Progenitor cell of endocrine pancreas (in vitro differentiated cells): ENCODE data around the gene ZNF420. TPM values are rescaled to one million over a fixed set of nuclear protein-coding genes. Genes with fewer than 3 reads are reported as not detected.
"Not testable (repeated sequence)": the region's sequence is repeated elsewhere in the genome, so short reads cannot be mapped to it uniquely, and the experiment has no call there.

ENCODE experiments used
- DNase-seq: peaks from one replicate; pipeline ENCODE4 v3.0.0; 2021; ENCODE audit warnings: low spot score; ENCODE audit not compliant: unreplicated experiment
- H3K27ac Mint-ChIP-seq: 2 replicates; pipeline ENCODE4 v1.8.0; 2021; ENCODE audit warnings: mild to moderate bottlenecking, moderate library complexity, mixed read lengths
- H3K27me3 Mint-ChIP-seq: 2 replicates; pipeline ENCODE4 v1.8.0; 2021; ENCODE audit warnings: mixed read lengths
- H3K36me3 Mint-ChIP-seq: 2 replicates; pipeline ENCODE4 v1.8.0; 2022; ENCODE audit warnings: mixed read lengths; ENCODE audit not compliant: insufficient read depth
- H3K4me1 Mint-ChIP-seq: 2 replicates; pipeline ENCODE4 v1.8.0; 2021; ENCODE audit warnings: low read depth, mixed read lengths
- H3K4me3 Mint-ChIP-seq: 2 replicates; pipeline ENCODE4 v1.8.0; 2021; ENCODE audit warnings: low read depth, mild to moderate bottlenecking, moderate library complexity, mixed read lengths
- H3K9me3 Mint-ChIP-seq: 2 replicates; pipeline ENCODE4 v1.8.0; 2021; ENCODE audit warnings: low read depth, mixed read lengths
- total RNA-seq: library from RNA; stranded (reverse); gene quantifications from 2 replicates; pipeline ENCODE4 v1.2.1, GENCODE V29; 2021
- TF ChIP-seq, protein P1 (sequence below): fragments of 200-600 bp; sonication (generic); IDR thresholded peaks from one replicate; pipeline ENCODE4 v1.5.0; 2021; ENCODE audit warnings: antibody characterized with exemption, mild to moderate bottlenecking; ENCODE audit not compliant: unreplicated experiment

Gene ZNF420
- total RNA-seq, 1 donor from 2014 or later, result 19.3 TPM

DNA sequence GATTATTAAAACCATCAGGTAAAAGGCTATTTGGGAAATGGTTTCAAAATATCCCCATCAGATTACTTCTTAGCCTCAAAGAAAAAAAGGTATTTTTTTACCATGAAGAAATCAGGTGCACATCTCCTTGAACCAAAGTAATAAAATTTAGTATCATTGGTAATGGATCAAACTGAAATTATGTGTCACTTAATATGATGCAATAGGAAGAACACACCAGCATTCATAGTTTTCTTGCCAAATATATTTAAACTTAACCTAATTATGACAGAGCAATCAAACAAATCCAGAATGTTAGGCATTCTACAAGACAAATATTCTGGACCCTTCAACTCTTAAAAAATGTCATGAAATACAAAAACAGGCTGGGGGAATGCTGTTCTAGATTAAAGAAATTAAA, 4.1 kb upstream of the ZNF420 start:
- no peak for DNase-seq
- H3K4me1 Mint-ChIP-seq, result peaks cover 17% of the 10 kb centered on the region
- no peak overlapping the region for H3K27ac Mint-ChIP-seq
- peaks cover 29% of the 10 kb centered on the region for H3K9me3 Mint-ChIP-seq
- TF ChIP-seq, protein P1, sequence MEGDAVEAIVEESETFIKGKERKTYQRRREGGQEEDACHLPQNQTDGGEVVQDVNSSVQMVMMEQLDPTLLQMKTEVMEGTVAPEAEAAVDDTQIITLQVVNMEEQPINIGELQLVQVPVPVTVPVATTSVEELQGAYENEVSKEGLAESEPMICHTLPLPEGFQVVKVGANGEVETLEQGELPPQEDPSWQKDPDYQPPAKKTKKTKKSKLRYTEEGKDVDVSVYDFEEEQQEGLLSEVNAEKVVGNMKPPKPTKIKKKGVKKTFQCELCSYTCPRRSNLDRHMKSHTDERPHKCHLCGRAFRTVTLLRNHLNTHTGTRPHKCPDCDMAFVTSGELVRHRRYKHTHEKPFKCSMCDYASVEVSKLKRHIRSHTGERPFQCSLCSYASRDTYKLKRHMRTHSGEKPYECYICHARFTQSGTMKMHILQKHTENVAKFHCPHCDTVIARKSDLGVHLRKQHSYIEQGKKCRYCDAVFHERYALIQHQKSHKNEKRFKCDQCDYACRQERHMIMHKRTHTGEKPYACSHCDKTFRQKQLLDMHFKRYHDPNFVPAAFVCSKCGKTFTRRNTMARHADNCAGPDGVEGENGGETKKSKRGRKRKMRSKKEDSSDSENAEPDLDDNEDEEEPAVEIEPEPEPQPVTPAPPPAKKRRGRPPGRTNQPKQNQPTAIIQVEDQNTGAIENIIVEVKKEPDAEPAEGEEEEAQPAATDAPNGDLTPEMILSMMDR, result no peak
- no peaks in the 10 kb centered on the region for H3K27me3 Mint-ChIP-seq
- H3K36me3 Mint-ChIP-seq, result peaks cover 4% of the 10 kb centered on the region
- H3K4me3 Mint-ChIP-seq, result no peak overlapping the region

DNA sequence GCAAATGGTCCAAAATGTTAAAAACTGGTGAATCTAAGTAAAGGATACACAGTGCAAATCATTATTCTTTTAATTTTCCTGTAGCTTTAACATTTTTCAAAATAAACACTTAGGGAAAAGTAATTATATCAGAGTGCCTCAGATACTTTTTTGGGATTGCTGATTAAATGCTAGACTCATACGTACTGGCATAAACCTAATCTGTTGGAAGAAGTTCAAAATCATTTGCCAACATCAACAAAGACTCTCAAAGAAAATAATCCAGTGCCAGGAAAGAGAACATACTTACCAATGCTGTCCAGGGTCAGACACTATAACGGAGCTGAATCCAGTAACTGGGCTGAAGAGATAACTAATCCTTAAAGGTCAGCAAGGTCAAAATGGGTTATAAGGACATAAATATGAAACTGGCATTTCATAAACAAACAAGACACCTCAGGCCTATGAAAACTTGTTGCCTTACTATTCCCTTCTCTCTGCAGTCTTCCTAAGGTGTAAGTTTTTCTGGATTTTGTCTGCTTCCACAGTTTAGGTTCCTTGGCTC, 3.3 kb upstream of the ZNF420 start:
- no peak overlapping the region for H3K4me3 Mint-ChIP-seq
- peaks cover 24% of the 10 kb centered on the region for H3K9me3 Mint-ChIP-seq
- H3K27me3 Mint-ChIP-seq, result no peaks in the 10 kb centered on the region
- no peak overlapping the region for H3K27ac Mint-ChIP-seq
- TF ChIP-seq, protein P1, result no peak
- DNase-seq, result no peak
- peaks cover 4% of the 10 kb centered on the region for H3K36me3 Mint-ChIP-seq
- peaks cover 22% of the 10 kb centered on the region for H3K4me1 Mint-ChIP-seq

DNA sequence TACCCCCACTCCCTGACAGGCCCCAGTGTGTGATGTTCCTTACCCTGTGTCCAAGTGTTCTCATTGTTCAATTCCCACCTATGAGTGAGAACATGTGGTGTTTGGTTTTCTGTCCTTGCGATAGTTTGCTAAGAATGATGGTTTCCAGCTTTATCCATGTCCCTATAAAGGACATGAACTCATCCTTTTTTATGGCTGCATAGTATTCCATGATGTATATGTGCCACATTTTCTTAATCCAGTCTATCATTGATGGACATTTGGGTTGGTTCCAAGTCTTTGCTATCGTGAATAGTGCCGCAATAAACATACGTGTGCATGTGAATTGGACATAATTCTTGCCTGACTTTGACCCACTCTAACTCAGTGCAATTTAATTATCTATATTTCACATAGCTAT, 1.7 kb upstream of the ZNF420 start:
- not testable (repeated sequence) for H3K27ac Mint-ChIP-seq, H3K27me3 Mint-ChIP-seq, DNase-seq
- Mint-ChIP-seq H3K9me3 (peaks cover 27% of the 10 kb centered on the region), H3K36me3 (peaks cover 14% of the 10 kb centered on the region), H3K4me3 (peak overlapping the region; percentile 97), H3K4me1 (peaks cover 22% of the 10 kb centered on the region)

DNA sequence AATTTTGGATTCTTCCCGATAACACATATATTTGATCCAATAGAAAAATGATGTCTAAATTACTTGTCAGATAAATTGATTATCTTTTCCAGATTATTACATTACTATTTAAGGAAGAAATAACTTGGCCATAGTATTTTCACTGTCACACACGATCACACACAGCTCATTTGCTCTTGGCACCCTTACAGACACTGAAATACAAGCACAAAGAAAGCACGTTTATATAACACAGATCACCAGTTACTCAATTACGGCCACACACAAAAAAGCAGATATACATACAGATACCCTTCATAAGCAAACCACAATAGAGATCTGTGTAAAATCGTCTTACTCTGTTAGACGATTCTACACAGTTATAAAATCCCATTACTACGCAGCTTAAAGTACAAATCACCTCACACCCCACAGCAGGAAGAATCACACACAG, 716 bp upstream of the ZNF420 start:
- DNase-seq, result no peak
- peak overlapping the region; percentile 97 for H3K4me3 Mint-ChIP-seq
- TF ChIP-seq, protein P1, result no peak
- peaks cover 28% of the 10 kb centered on the region for H3K9me3 Mint-ChIP-seq
- no peaks in the 10 kb centered on the region for H3K27me3 Mint-ChIP-seq
- peaks cover 22% of the 10 kb centered on the region for H3K4me1 Mint-ChIP-seq
- peak overlapping the region; percentile 96 for H3K27ac Mint-ChIP-seq
- H3K36me3 Mint-ChIP-seq, result peaks cover 23% of the 10 kb centered on the region

DNA sequence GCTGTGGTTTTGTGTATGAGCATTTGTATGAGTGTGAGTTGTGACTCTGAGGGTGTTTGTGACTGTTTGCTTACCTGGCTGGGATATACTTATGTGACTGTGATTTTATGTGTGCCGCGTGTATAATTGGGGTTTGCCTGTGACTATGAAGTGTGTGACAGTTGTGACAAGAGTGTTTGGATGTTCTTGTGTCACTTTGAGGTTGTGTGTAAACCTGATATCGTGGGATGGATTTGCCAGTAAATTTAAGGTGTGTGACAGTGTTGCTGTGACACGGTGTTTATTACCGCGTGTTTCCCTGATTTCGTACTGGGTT, 442 bp downstream of the ZNF420 start:
- no peak for DNase-seq
- Mint-ChIP-seq H3K36me3 (peaks cover 31% of the 10 kb centered on the region), H3K27me3 (no peaks in the 10 kb centered on the region), H3K27ac (peak overlapping the region; percentile 97), H3K9me3 (peaks cover 33% of the 10 kb centered on the region), H3K4me1 (peaks cover 22% of the 10 kb centered on the region), H3K4me3 (peak overlapping the region; percentile 97)
- TF ChIP-seq, protein P1, result no peak

DNA sequence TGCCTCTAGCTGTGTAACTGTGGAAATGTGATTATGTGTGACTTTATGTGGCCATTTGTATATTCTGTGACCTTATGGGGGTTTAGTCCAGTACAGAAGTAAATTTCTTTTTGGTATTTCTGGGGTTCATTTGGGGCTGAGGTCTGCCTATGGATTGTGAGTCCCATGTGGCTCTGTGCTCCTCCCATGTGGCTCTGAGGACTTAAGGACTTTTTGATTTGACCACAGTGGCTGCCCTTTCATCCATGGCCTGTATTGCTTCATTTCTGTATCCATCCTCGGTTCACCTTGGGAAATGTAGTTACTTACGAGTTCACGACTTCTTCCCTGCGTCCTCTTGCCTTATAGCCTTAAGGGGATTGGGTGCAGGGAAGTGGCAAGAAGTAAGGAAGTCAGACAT, 1.0 kb downstream of the ZNF420 start:
- Mint-ChIP-seq H3K27ac (peak overlapping the region; percentile 97), H3K36me3 (peaks cover 31% of the 10 kb centered on the region), H3K27me3 (no peaks in the 10 kb centered on the region), H3K4me3 (peak overlapping the region; percentile 97), H3K9me3 (peaks cover 31% of the 10 kb centered on the region), H3K4me1 (peaks cover 22% of the 10 kb centered on the region)
- TF ChIP-seq, protein P1, result no peak
- no peak for DNase-seq
